HUDEP-2 (cell line): ENCODE results near the gene PNKD.

Experiments used
- DNase-seq, 76 experiments: peaks; one replicate each; lab custom pipeline; 2025; ENCODE audit not compliant: unreplicated experiment in 76 of 76; lab: John Stamatoyannopoulos, UW

The PNKD gene

DNA sequence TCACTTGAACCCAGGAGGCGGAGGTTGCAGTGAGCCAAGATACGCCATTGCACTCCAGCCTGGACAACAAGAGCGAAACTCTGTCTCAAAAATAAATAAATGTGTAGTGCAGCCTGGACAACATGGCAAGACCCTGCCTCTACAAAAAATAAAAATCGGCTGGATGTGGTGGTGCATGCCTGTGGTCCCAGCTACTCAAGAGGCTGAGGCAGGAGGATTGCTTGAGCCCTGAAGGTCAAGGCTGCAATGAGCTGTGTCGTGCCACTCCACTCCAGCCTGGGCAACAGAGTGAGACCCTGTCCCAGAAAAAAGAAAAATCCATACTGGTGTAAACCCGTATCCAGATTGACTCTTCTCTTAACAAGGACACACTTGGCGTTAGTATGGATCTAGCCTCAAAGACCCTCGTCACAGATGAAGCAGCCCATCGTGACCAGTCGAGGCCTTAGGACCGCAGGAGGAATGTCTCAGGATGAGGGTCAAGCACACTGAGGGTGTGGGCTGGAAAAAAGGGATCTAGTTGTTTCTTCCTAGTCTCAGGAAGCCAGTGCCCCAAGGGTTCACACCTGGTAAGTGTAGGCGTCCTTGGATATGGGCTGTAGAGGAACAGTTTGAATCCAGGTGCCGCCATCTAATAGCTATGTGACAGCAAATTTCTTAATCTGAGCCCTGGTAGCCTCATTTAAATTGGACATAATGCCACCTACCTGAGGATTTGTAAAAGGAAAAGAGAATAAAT lies 13.5 kb upstream of the PNKD start:
- DNase-seq, result no peak

DNA sequence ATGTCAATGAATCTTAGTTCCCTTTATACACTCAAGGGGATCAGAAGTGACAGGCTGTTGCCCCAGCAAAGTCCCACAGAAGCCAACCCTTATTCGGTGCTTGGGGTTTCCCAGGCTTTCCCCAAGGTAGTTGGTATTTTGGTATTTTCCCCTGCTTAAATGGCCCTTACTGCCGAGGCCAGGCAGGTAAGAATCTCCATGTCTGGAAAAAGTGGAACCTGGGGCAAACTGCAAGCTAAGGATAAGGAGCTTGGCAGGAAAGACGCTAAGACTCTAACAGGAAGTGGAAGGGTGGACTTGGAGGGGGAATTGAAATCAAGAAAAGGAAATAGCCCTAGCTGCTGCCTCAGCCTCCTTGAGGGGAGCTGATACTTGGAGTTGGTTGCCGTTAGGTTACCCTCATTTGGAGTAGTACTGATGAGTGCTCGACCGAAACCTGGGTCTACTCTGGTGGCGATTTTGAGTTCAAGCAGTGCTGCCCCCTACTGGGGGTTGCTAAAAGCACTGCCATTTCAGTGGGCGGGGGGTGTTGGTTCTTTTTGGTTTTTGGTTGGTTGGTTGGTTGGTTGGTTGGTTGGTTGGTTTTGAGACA lies 12.8 kb upstream of the PNKD start:
- DNase-seq, result peak in 36 of 76 experiments; percentile 0 to 60 (median 18)

- DNase-seq, result no peak
These were observed 11.0 kb upstream of the PNKD start for GRCh38 chr2:218259099-218259961.

DNA sequence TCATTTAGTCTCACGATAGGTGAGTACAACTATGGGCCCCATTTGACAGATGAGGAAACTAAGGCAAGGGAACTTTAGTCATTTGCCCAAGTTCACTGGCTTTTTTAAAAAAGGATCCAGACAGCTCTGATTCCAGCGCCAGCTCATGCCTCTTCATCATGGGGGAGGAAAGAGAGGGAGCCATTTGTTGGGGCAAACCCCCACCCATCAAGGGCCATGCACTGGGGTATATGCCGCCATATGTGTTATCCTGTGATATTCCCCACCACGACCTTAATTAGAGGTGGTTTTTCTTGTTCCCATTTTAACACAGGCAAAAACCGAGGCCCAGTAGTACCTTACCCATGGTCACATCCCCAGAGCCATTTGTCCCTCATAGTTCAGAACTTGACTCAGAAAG lies 10.2 kb upstream of the PNKD start:
- no peak for DNase-seq

- DNase-seq, result peak in 4 of 76 experiments; percentile 7 to 14 (median 12)
These were observed 9.4 kb upstream of the PNKD start, which contains the start of gene GPBAR1 for GRCh38 chr2:218260742-218261422. TSS of gene GPBAR1 (plus strand) at chr2:218261015. CDS start at chr2:218262725, 1,710 bp downstream.

DNA sequence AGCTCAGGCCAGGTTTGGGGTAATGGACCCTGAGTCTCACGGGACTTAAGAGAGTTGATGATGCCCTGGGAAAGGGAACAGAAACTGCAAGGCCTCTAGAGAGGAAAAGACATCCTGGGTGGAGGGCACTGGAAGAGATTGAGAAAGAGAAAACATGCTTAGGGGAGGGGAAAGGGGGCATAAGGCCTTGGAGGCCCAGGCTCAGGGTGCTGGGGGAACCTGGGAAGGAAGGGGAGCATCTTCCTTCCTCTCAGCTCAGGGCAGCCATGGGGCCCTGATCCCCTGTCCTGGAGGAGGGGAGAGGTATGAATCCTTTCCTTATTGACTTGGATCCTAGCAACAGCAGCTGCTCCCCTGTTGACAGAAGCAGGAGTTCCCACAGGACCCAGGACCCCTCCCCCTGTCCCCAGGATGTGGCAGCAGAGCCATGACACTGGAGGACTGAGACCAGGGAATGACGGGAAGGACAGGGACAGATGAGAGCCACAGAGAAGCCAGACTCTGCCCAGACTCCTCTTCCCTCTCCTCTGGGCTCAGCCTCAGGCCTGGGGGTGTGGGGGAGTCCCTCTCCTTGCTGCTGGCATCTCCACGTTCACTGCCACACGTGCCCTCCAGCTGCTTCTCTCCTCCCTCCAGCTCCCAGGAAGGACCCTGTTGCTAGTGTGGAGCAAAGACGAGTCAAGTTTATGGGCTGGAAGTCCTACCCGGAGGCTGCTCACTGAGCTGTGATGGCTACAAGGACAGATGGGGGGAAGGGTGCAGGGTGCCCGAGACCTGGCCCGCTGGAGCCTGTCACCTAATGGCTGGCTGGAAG lies 8.7 kb upstream of the PNKD start:
- DNase-seq, result no peak

- no peak for DNase-seq
These were observed 8.1 kb upstream of the PNKD start for GRCh38 chr2:218262237-218262600.

DNA sequence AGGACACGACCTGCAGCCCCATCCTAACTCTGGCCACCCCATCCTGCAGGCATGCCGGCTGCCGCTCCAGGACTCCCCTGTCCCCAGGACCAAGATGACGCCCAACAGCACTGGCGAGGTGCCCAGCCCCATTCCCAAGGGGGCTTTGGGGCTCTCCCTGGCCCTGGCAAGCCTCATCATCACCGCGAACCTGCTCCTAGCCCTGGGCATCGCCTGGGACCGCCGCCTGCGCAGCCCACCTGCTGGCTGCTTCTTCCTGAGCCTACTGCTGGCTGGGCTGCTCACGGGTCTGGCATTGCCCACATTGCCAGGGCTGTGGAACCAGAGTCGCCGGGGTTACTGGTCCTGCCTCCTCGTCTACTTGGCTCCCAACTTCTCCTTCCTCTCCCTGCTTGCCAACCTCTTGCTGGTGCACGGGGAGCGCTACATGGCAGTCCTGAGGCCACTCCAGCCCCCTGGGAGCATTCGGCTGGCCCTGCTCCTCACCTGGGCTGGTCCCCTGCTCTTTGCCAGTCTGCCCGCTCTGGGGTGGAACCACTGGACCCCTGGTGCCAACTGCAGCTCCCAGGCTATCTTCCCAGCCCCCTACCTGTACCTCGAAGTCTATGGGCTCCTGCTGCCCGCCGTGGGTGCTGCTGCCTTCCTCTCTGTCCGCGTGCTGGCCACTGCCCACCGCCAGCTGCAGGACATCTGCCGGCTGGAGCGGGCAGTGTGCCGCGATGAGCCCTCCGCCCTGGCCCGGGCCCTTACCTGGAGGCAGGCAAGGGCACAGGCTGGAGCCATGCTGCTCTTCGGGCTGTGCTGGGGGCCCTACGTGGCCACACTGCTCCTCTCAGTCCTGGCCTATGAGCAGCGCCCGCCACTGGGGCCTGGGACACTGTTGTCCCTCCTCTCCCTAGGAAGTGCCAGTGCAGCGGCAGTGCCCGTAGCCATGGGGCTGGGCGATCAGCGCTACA lies 7.4 kb upstream of the PNKD start:
- DNase-seq, result no peak

DNA sequence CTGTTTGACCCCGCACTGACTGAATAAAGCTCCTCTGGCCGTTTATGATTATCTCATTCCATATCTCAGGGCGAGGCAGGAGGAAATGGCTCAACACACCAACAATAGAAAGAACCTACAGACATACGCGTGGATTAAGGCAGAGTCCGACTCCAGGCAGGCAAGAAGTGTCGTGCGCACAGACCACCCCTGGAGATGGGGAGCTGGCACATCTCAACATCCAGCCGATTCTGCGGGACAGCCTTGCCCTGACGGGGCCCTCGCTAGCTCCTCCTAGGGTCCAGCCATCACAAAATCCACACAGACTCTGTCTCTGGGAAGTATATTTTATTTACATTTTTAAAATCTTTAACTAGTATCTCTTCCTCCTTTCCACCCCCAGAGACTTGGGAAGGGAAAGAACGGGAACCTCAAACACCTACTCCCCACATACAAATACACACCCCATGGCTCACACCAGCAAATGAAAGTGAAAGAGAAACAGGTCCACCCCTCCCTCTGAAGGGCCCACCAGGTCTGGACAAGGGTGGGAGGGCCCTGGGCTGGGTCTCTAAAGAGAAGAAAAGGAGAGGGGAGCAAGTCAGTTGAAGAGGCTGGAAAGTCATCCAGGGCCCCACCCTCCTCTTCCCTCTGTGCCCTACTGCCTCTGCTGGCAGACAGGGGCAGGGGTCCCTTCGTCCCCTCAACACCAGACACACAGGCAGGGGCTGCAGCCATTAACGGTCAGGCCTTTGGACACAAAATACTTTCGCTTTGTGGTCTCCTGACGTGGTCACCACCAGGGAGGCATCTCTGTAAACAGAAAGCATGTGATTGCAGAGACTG lies 6.3 kb upstream of the PNKD start:
- DNase-seq, result no peak

- no peak for DNase-seq
These were observed 5.4 kb upstream of the PNKD start for GRCh38 chr2:218264773-218265561.

- DNase-seq, result no peak
These were observed 4.7 kb upstream of the PNKD start for GRCh38 chr2:218265626-218266025.

GRCh38 chr2:218266316-218266979 lies 3.9 kb upstream of the PNKD start:
- no peak for DNase-seq

GRCh38 chr2:218267259-218267658 lies 3.1 kb upstream of the PNKD start:
- no peak for DNase-seq

GRCh38 chr2:218270721-218271486 lies 585 bp downstream of the PNKD start:
- DNase-seq, result peak in 2 of 76 experiments; percentile 29 to 33

DNA sequence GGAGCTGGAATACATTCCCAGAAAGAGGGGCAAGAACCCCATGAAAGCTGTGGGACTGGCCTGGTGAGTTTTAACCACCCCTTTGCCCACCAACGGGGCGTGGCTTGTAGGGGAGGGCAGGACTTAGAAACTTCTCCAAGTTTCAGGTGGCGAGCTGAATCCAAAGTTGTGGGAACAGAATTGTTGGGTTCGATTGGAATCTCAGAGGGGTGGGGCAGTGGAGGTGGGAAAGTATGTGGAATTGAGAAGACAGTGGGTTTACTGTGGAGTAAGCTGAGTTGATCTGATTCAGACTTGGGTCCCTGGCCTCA lies 1.1 kb downstream of the PNKD start:
- peak in 2 of 76 experiments; percentile 5 to 33 for DNase-seq

GRCh38 chr2:218271865-218272530 lies 1.7 kb downstream of the PNKD start:
- no peak for DNase-seq
